WI38 (cell line): ENCODE results near the gene ING4.

Experiments
- H3K4me3 ChIP-seq: 2 replicates; pipeline ENCODE4 v1.5.1; 2011; ENCODE audit warnings: low read depth, mild to moderate bottlenecking, control low read depth, low read length
- CTCF ChIP-seq: IDR thresholded peaks from 2 replicates; pipeline ENCODE4 v1.5.1; 2012; ENCODE audit warnings: low read depth, mild to moderate bottlenecking, control low read depth, low read length

The ING4 gene

GRCh38 chr12:6699259-6699988, 36.5 kb upstream of the ING4 start:
- TF ChIP-seq CTCF, result no peak
- H3K4me3 ChIP-seq, result peak overlapping the region; percentile 63

DNA sequence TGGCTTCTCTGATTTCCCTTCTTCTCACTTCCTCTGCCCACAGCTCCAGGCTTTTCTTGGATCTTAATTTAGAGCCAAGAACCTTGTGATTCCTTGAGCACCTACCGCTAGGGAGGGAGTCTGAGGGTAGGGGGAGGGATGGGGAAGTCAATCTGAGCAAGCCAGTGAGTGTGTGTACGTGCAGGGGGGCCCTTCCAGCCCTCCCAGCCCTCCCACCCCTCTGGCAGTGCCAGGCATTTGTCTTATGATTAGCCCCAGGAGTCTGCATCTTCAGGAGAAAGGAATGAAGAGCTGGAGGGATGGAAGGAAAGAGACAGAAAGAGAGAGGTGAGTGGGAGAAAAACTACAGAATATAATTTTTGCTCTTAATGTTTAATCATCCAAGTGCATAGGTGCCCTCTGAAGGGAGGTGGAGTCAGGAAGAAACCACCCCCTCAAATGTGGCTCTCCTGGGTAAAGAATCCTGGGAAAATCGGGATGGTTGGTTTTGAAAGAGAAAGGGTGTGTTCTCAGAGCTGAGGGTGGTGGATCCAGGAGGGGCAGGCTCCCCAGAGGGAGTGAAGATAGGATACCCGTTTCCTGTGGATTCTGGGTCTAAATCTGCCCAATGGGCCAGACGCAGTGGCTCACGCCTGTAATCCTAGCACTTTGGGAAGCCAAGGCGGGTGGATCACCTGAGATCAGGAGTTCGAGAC, 35.6 kb upstream of the ING4 start:
- TF ChIP-seq CTCF, result no peak
- H3K4me3 ChIP-seq, result no peak overlapping the region

DNA sequence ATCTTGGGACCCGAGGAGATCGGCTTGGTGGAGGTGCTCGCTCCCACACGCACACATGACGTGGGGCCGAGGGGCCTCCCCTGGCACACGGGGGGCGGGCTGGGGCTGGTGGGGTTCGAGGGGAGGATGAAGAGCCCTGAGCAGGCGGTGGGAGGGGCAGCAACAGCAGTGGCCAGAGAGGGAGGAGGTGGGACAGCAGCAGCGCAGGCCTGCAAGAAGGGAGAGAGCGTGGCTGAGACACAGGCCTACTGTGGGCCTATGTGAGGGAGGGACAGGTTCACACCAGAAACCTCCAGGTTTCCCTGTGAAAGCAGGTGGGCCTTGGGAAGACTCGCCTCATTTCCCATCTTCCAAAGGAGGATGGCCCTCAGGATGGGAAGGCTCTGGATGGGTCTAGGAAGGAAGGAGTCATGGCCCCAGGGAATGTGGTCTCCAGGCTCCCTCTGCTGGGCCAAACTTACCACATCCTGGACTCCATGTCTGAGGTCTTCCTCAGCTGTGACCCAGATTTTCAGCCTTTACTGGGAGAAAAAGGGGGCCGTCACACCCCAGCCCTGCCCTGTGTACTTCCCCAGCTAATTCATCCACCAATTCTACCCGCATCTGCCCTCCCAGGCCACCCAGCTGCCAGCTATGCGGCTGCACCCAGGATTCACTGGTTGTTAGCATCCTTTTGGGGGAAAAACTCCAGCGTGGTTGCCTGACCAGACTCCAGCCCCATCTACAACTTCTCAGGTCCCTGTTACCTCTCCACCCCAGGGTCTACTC, 34.8 kb upstream of the ING4 start:
- TF ChIP-seq CTCF, result peak; percentile 63
- no peak overlapping the region for H3K4me3 ChIP-seq

- H3K4me3 ChIP-seq, result no peak overlapping the region
These were observed 34.0 kb upstream of the ING4 start for GRCh38 chr12:6696690-6697583.

GRCh38 chr12:6695313-6696045, 32.6 kb upstream of the ING4 start:
- no peak overlapping the region for H3K4me3 ChIP-seq
- no peak for TF ChIP-seq CTCF

More at GRCh38 chr12:6696690-6697583, 34.0 kb upstream of the ING4 start:
- no peak for TF ChIP-seq CTCF

DNA sequence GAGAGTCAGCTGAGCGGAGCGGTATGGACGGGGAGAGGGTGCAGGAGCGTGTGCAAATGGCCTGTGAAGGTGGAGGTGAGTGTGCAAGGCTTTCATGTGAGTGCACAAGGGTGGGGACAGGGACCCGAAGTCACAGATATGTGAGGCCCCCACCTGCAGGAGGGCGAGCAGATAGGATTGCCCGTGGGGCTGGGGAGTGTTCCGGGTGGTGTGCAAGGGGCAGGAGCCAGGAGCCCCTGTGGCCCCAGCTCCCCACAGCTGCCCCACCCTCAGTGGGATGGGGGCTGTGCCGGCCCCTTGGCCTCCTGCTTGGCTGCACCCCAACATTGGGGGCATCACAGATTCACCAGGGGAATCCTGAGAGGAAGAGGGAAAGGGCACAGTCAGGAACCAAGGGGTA, 31.8 kb upstream of the ING4 start:
- no peak for TF ChIP-seq CTCF
- no peak overlapping the region for H3K4me3 ChIP-seq
